HEK293T (cell line): Measurements from ENCODE around the gene PEX14.

Source experiments
- CTCF ChIA-PET: fragments of 350-600 bp; formaldehyde crosslinking; extraction: SDS; loops from one replicate; lab custom pipeline; 2021; ENCODE audit warnings: antibody characterized with exemption, inconsistent platforms; lab: Yijun Ruan, JAX
- POLR2A ChIA-PET: fragments of 350-600 bp; formaldehyde crosslinking; extraction: SDS; loops from one replicate; lab custom pipeline; 2020; ENCODE audit warnings: antibody characterized with exemption, inconsistent platforms; lab: Yijun Ruan, JAX
- DNase-seq: peaks from one replicate; pipeline ENCODE4 v3.0.0; 2012; ENCODE audit warnings: mixed read lengths; ENCODE audit errors: extremely low spot score
- ARNT ChIP-seq: fragments of 450-650 bp; IDR thresholded peaks from 2 replicates; pipeline ENCODE4 v1.6.1; 2017; ENCODE audit warnings: mild to moderate bottlenecking
- BHLHE40 ChIP-seq: fragments of 450-650 bp; IDR thresholded peaks from 2 replicates; pipeline ENCODE4 v1.6.1; 2016; ENCODE audit warnings: mild to moderate bottlenecking, moderate library complexity, borderline replicate concordance
- CTBP1 ChIP-seq: fragments of 450-650 bp; IDR thresholded peaks from 2 replicates; pipeline ENCODE4 v1.6.1; 2016; ENCODE audit warnings: borderline replicate concordance
- ELF4 ChIP-seq: fragments of 450-650 bp; IDR thresholded peaks from 2 replicates; pipeline ENCODE4 v1.6.1; 2017; ENCODE audit warnings: antibody characterized with exemption
- FOXA1 ChIP-seq: fragments of 450-650 bp; IDR thresholded peaks from 2 replicates; pipeline ENCODE4 v1.6.1; 2016; ENCODE audit warnings: mild to moderate bottlenecking
- FOXK2 ChIP-seq: fragments of 450-650 bp; IDR thresholded peaks from 2 replicates; pipeline ENCODE4 v1.6.1; 2016; ENCODE audit warnings: mild to moderate bottlenecking
- FOXM1 ChIP-seq: fragments of 450-650 bp; IDR thresholded peaks from 2 replicates; pipeline ENCODE4 v1.6.1; 2017; ENCODE audit warnings: mild to moderate bottlenecking, borderline replicate concordance
- HDGF ChIP-seq: fragments of 450-650 bp; IDR thresholded peaks from 2 replicates; pipeline ENCODE4 v1.6.1; 2017; ENCODE audit warnings: antibody characterized with exemption, borderline replicate concordance
- L3MBTL2 ChIP-seq: fragments of 450-650 bp; conservative IDR thresholded peaks from 2 replicates; pipeline ENCODE4 v1.6.1; 2016; ENCODE audit warnings: mild to moderate bottlenecking
- LEF1 ChIP-seq: fragments of 450-650 bp; IDR thresholded peaks from 2 replicates; pipeline ENCODE4 v1.6.1; 2017; ENCODE audit warnings: mild to moderate bottlenecking, borderline replicate concordance
- NFRKB ChIP-seq: fragments of 450-650 bp; IDR thresholded peaks from 2 replicates; pipeline ENCODE4 v1.6.1; 2016; ENCODE audit warnings: mild to moderate bottlenecking, moderate library complexity
- SP1 ChIP-seq: fragments of 450-650 bp; IDR thresholded peaks from 2 replicates; pipeline ENCODE4 v1.6.1; 2017
- SUZ12 ChIP-seq: fragments of 450-650 bp; IDR thresholded peaks from 2 replicates; pipeline ENCODE4 v1.6.1; 2016; ENCODE audit warnings: mild to moderate bottlenecking
- TARDBP ChIP-seq: fragments of 450-650 bp; IDR thresholded peaks from 2 replicates; pipeline ENCODE4 v1.6.1; 2016
- ZNF384 ChIP-seq: fragments of 450-650 bp; IDR thresholded peaks from 2 replicates; pipeline ENCODE4 v1.6.1; 2016
- TF ChIP-seq, protein P1 (sequence below): fragments of 450-650 bp; IDR thresholded peaks from 2 replicates; pipeline ENCODE4 v1.6.1; 2016

PEX14 gene

GRCh38 chr1:10649517-10650201 lies 174.9 kb downstream of the PEX14 start:
- TF ChIP-seq SP1 (no peak), BHLHE40 (no peak), SUZ12 (no peak), CTBP1 (no peak)
- ChIA-PET CTCF (no interaction called here), POLR2A (no interaction called here)
- no peak for DNase-seq

GRCh38 chr1:10650556-10651388 lies 176.0 kb downstream of the PEX14 start:
- no peak for TF ChIP-seq NFRKB
- TF ChIP-seq SP1, result no peak
- TF ChIP-seq FOXA1, result no peak
- no peak for TF ChIP-seq ZNF384
- no peak for TF ChIP-seq ELF4
- no peak for TF ChIP-seq LEF1
- TF ChIP-seq HDGF, result no peak
- TF ChIP-seq BHLHE40, result no peak
- no peak for TF ChIP-seq CTBP1
- TF ChIP-seq, protein P1, sequence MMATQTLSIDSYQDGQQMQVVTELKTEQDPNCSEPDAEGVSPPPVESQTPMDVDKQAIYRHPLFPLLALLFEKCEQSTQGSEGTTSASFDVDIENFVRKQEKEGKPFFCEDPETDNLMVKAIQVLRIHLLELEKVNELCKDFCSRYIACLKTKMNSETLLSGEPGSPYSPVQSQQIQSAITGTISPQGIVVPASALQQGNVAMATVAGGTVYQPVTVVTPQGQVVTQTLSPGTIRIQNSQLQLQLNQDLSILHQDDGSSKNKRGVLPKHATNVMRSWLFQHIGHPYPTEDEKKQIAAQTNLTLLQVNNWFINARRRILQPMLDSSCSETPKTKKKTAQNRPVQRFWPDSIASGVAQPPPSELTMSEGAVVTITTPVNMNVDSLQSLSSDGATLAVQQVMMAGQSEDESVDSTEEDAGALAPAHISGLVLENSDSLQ, result no peak
- TF ChIP-seq FOXK2, result no peak
- TF ChIP-seq SUZ12, result no peak
- no peak for TF ChIP-seq TARDBP
- no peak for TF ChIP-seq FOXM1
- no peak for DNase-seq
- ChIA-PET CTCF (no interaction called here), POLR2A (no interaction called here)

DNA sequence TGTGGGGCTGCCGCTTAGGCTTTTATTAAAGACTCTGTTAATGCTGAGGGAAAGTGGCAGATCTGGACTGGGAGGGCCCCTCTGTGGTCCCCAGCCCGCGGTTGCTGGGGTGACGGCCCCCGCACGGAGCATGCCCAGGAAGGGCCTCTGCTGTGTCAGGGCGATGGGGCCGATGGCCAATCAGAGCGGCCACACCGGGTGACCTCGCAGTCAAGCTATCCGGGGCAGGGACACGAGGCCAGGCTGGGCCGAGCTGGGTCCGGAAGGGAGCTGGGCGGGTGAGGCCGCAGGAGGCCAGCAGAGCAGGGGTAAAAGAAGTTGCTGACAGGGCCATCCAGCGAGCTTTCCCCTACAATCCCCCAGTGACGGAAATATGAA lies 176.6 kb downstream of the PEX14 start:
- no peak for TF ChIP-seq FOXM1
- CTCF ChIA-PET, result no interaction called here
- POLR2A ChIA-PET, result no interaction called here
- no peak for DNase-seq

GRCh38 chr1:10651793-10652192 lies 177.0 kb downstream of the PEX14 start:
- DNase-seq, result no peak
- POLR2A ChIA-PET, result no interaction called here

DNA sequence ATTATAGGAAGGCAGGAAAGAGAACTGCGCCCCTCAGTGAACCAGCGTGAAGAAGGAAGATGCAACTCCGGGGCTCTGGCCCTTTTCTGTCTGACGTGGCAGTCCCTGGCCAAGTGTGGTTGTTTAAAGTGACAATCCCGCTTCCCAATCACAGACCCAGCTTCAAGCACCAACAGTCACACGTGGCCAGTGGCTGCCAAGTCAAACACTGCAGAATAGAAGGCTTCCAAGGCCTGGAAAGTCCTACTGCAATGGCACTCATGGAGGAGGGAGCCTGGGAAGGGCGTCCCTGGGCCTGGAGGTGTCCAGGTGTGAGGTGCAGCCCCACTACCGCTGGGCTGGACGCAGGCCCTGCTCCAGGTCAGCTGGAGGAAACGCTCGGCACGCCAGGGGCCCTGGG lies 177.9 kb downstream of the PEX14 start:
- no peak for DNase-seq
- ChIA-PET CTCF (no interaction called here), POLR2A (no interaction called here)
- no peak for TF ChIP-seq FOXA1
- TF ChIP-seq BHLHE40, result no peak

More at GRCh38 chr1:10651793-10652192, 177.0 kb downstream of the PEX14 start:
- CTCF ChIA-PET, result no interaction called here
- no peak for TF ChIP-seq BHLHE40
- no peak for TF ChIP-seq HDGF
- no peak for TF ChIP-seq FOXM1
- TF ChIP-seq ELF4, result no peak
- no peak for TF ChIP-seq ARNT
- TF ChIP-seq, protein P1, result no peak
- no peak for TF ChIP-seq L3MBTL2
- TF ChIP-seq SUZ12, result no peak
- TF ChIP-seq FOXA1, result no peak

GRCh38 chr1:10653370-10654125 lies 178.8 kb downstream of the PEX14 start:
- ChIA-PET POLR2A (no interaction called here), CTCF (no interaction called here)
- TF ChIP-seq HDGF (no peak), CTBP1 (no peak), TARDBP (no peak), NFRKB (no peak), ZNF384 (no peak)
- DNase-seq, result no peak

DNA sequence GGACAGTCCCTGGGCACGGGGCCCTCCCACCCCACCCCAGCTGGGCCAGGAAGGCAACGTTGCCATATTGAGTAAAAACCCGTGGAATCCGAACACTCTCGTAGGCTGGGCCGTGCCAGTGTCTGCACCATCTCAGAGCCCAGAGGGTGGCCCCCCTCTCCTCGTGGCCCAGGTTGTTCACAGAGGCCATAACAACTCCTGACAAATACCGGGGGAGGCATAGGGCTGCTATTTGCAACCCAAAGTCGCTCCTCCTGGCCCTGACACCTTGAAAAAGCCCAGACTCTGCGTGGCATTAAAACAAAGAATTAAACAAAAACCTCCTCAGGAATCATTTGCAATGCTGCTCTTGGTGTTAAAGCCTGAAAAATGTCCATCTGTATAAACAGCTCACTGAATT lies 180.3 kb downstream of the PEX14 start:
- ChIA-PET POLR2A (no interaction called here), CTCF (no interaction called here)
- no peak for DNase-seq
- TF ChIP-seq ARNT (no peak), CTBP1 (no peak), TARDBP (no peak), FOXA1 (no peak), ELF4 (no peak), LEF1 (no peak), L3MBTL2 (no peak), BHLHE40 (no peak), FOXK2 (no peak), SUZ12 (no peak), NFRKB (no peak), HDGF (no peak), ZNF384 (no peak), FOXM1 (no peak)
- TF ChIP-seq, protein P1, result no peak
